Endometrial microvascular endothelial cells (primary cell): ENCODE data around the gene RALGPS2. TPM values are rescaled to one million over a fixed set of nuclear protein-coding genes. Genes with fewer than 3 reads are reported as not detected.
"Not testable (repeated sequence)": the region's sequence is repeated elsewhere in the genome, so short reads cannot be mapped to it uniquely, and the experiment has no call there.

Experiments
- in situ Hi-C: cut with HindIII; loops from 2 replicates; pipeline ENCODE4 v1.10.0; 2017; ENCODE audit warnings: low sequenced_read_pairs, low pct_unique_long_range_greater_than_20kb; ENCODE audit errors: inconsistent ontology term
- total RNA-seq: library from RNA; depleted of rRNA; stranded (reverse); fragments of >200 nt; gene quantifications from one replicate; pipeline ENCODE4 v1.2.3, GENCODE V29; 2015; ENCODE audit errors: inconsistent ontology term

Gene RALGPS2
- total RNA-seq, 1 donor from 2014 or later, result 19.5 TPM

GRCh38 chr1:178752891-178753290 lies 27.8 kb downstream of the RALGPS2 start:
- in situ Hi-C loops, result no loop called here

GRCh38 chr1:178754655-178755256 lies 29.7 kb downstream of the RALGPS2 start:
- in situ Hi-C loops, result not testable (repeated sequence)

- in situ Hi-C loops, result no loop called here
Observed at GRCh38 chr1:178768423-178768822, 43.4 kb downstream of the RALGPS2 start.

- in situ Hi-C loops, result no loop called here
Observed at GRCh38 chr1:178772952-178773351, 47.9 kb downstream of the RALGPS2 start.

GRCh38 chr1:178774263-178774662 lies 49.2 kb downstream of the RALGPS2 start:
- in situ Hi-C loops, result no loop called here

GRCh38 chr1:178776553-178776952 lies 51.5 kb downstream of the RALGPS2 start:
- in situ Hi-C loops, result loop anchor here (25.0 kb wide), 1 partner anchor 236 kb away; no protein-coding TSS in a partner anchor

GRCh38 chr1:178781533-178782330 lies 56.7 kb downstream of the RALGPS2 start:
- in situ Hi-C loops, result loop anchor here (25.0 kb wide), 1 partner anchor 231 kb away; no protein-coding TSS in a partner anchor

- in situ Hi-C loops, result loop anchor here (25.0 kb wide), 1 partner anchor 228 kb away; no protein-coding TSS in a partner anchor
Observed at GRCh38 chr1:178784131-178784536, 59.1 kb downstream of the RALGPS2 start.

- in situ Hi-C loops, result loop anchor here (25.0 kb wide), 1 partner anchor 220 kb away; no protein-coding TSS in a partner anchor
Observed at GRCh38 chr1:178792394-178792793, 67.3 kb downstream of the RALGPS2 start.

GRCh38 chr1:178796013-178796412 lies 71.0 kb downstream of the RALGPS2 start:
- in situ Hi-C loops, result loop anchor here (25.0 kb wide), 1 partner anchor 216 kb away; no protein-coding TSS in a partner anchor

GRCh38 chr1:178797590-178797989 lies 72.5 kb downstream of the RALGPS2 start:
- in situ Hi-C loops, result loop anchor here (25.0 kb wide), 1 partner anchor 215 kb away; no protein-coding TSS in a partner anchor

GRCh38 chr1:178798232-178798861 lies 73.3 kb downstream of the RALGPS2 start:
- in situ Hi-C loops, result loop anchor here (25.0 kb wide), 1 partner anchor 214 kb away; no protein-coding TSS in a partner anchor

- in situ Hi-C loops, result no loop called here
Observed at GRCh38 chr1:178802873-178803272, 77.8 kb downstream of the RALGPS2 start.

GRCh38 chr1:178806665-178807300 lies 81.7 kb downstream of the RALGPS2 start:
- in situ Hi-C loops, result no loop called here

GRCh38 chr1:178808529-178808928 lies 83.5 kb downstream of the RALGPS2 start:
- in situ Hi-C loops, result no loop called here

GRCh38 chr1:178810585-178810984 lies 85.5 kb downstream of the RALGPS2 start:
- in situ Hi-C loops, result no loop called here

GRCh38 chr1:178818416-178818815 lies 93.4 kb downstream of the RALGPS2 start:
- in situ Hi-C loops, result no loop called here

- in situ Hi-C loops, result no loop called here
Observed at GRCh38 chr1:178819123-178819522, 94.1 kb downstream of the RALGPS2 start.
